ENCODE results near the gene S100A11.

S100A11 gene

GRCh38 chr1:152043870-152044269, 7.1 kb upstream of the S100A11 start:
- DNase-seq, result no peak
- H3K4me3 ChIP-seq (ENCODE audit: low read depth, low read length), result no peak overlapping the region
- no peaks in the 10 kb centered on the region for H3K9me3 ChIP-seq

GRCh38 chr1:152042030-152042429, 5.2 kb upstream of the S100A11 start:
- H3K4me1 ChIP-seq, result peaks cover under 1% of the 10 kb centered on the region; the same call in 1 of the 2 replicates
- no peak for DNase-seq
- no peaks in the 10 kb centered on the region for H3K36me3 ChIP-seq
- no peak overlapping the region for H3K4me3 ChIP-seq (ENCODE audit: low read depth, low read length)
- H3K9me3 ChIP-seq, result no peaks in the 10 kb centered on the region
- no peaks in the 10 kb centered on the region for H3K27me3 ChIP-seq
- TF ChIP-seq CTCF (IDR thresholded peaks at IDR 0.05; ENCODE audit: low read depth, low read length), result no peak

More at GRCh38 chr1:152043870-152044269, 7.1 kb upstream of the S100A11 start:
- Histone ChIP-seq H3K4me1 (peaks cover 4% of the 10 kb centered on the region; the same call in 1 of the 2 replicates), H3K27me3 (no peaks in the 10 kb centered on the region), H3K36me3 (no peaks in the 10 kb centered on the region)
- no peak for TF ChIP-seq CTCF (IDR thresholded peaks at IDR 0.05; ENCODE audit: low read depth, low read length)

GRCh38 chr1:152039886-152040285, 3.1 kb upstream of the S100A11 start:
- H3K27me3 ChIP-seq, result no peaks in the 10 kb centered on the region
- H3K4me1 ChIP-seq, result 0 out of 2 replicates have a peak, but pooled peaks cover under 1% of the 10 kb centered on the region
- DNase-seq, result no peak
- no peaks in the 10 kb centered on the region for H3K9me3 ChIP-seq
- TF ChIP-seq CTCF (IDR thresholded peaks at IDR 0.05; ENCODE audit: low read depth, low read length), result no peak
- no peaks in the 10 kb centered on the region for H3K36me3 ChIP-seq
- H3K4me3 ChIP-seq (ENCODE audit: low read depth, low read length), result no peak overlapping the region

DNA sequence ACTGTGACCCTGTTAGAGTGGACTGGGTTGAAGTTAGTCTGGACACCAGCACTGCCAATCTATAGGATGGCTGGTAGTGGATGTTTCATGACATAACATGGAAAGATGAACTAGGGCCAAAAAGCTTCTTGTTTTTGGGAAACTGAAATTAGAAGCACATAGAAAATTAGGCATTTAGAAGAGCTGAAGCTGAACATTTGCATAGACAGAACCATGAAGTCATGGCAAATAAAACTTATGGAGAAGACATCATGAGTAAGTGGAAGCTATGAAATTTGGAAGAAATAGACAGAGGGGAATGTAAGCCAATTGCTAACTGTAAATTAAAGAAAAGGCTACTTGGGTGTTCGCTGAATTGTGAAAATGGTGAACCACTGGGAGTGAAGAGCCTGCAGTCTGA, 2.7 kb upstream of the S100A11 start:
- peaks cover 2% of the 10 kb centered on the region; the same call in 1 of the 2 replicates for H3K4me1 ChIP-seq
- H3K36me3 ChIP-seq, result no peaks in the 10 kb centered on the region
- no peak for TF ChIP-seq CTCF (IDR thresholded peaks at IDR 0.05; ENCODE audit: low read depth, low read length)
- no peaks in the 10 kb centered on the region for H3K27me3 ChIP-seq
- no peak overlapping the region for H3K4me3 ChIP-seq (ENCODE audit: low read depth, low read length)
- H3K9me3 ChIP-seq, result no peaks in the 10 kb centered on the region
- DNase-seq, result no peak

- no peak for TF ChIP-seq CTCF (IDR thresholded peaks at IDR 0.05; ENCODE audit: low read depth, low read length)
- no peaks in the 10 kb centered on the region for H3K36me3 ChIP-seq
- DNase-seq, result no peak
- no peak overlapping the region for H3K4me3 ChIP-seq (ENCODE audit: low read depth, low read length)
- H3K27me3 ChIP-seq, result no peaks in the 10 kb centered on the region
- H3K9me3 ChIP-seq, result no peaks in the 10 kb centered on the region
- H3K4me1 ChIP-seq, result peaks cover 2% of the 10 kb centered on the region; the same call in 1 of the 2 replicates
Observed at GRCh38 chr1:152038871-152039270, 2.1 kb upstream of the S100A11 start.

DNA sequence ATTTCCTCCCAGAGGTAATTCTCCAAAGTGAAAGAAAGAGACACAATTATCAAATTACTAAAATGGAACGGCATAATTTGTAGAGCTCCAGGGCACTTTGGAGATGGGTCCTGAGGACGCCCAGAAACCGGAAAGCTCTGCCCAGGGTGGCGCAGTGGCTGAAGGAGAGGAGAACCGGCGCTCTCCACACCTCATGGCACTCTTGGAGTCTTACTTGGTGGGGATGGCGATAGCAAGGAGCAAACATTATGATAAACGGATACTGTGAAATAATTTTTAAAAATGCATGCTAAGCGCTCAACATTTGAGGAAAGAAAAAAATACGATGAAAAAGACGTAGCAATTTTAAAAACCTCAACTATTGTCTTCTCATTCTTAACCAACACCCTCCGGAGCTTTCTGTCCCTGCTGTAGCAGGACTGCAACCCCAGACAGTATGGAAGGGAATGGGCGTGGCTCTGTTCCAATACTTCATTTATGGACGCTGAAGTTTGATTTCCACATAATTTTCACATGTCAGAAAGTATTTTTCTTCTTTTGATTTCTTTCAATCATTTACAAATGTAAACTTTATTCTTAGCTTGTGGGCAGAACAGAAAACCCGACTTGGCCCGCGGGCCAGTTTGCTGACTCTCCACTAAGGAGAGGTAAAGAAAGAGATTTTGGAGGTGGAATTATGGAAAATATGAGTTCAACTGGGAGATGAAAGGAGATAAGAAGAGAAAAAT, 1.1 kb downstream of the S100A11 start:
- Histone ChIP-seq H3K9me3 (no peaks in the 10 kb centered on the region), H3K4me3 (ENCODE audit: low read depth, low read length) (peak overlapping the region; percentile 83), H3K36me3 (peaks cover 12% of the 10 kb centered on the region), H3K4me1 (peaks cover 2% of the 10 kb centered on the region; the same call in 1 of the 2 replicates), H3K27me3 (no peaks in the 10 kb centered on the region)
- no peak for TF ChIP-seq CTCF (IDR thresholded peaks at IDR 0.05; ENCODE audit: low read depth, low read length)
- no peak for DNase-seq
